Loucy (cell line): ENCODE results near the gene PARVA.

Experiments used
- H2AFZ ChIP-seq: fragments of 200-600 bp; sonication (generic); 2 replicates; pipeline ENCODE4 v1.6.0; 2016; ENCODE audit warnings: antibody characterized with exemption, mild to moderate bottlenecking, low read length, moderate library complexity
- H3F3A ChIP-seq: fragments of 200-600 bp; 2 replicates; pipeline ENCODE4 v1.6.0; 2016; ENCODE audit warnings: antibody characterized with exemption, low read depth, mild to moderate bottlenecking
- H3K27me3 ChIP-seq: fragments of 200-600 bp; sonication (generic); 2 replicates; pipeline ENCODE4 v1.6.1; 2014; ENCODE audit warnings: low read length, mild to moderate bottlenecking; ENCODE audit not compliant: insufficient read depth, poor library complexity, severe bottlenecking
- H3K36me3 ChIP-seq: fragments of 200-600 bp; sonication (generic); 2 replicates; pipeline ENCODE4 v1.6.1; 2016; ENCODE audit warnings: low read length; ENCODE audit not compliant: insufficient read depth
- H3K4me1 ChIP-seq: fragments of 200-600 bp; sonication (generic); 2 replicates; pipeline ENCODE4 v1.5.1; 2014; ENCODE audit warnings: low read length, mild to moderate bottlenecking; ENCODE audit not compliant: insufficient read depth, poor library complexity, severe bottlenecking
- H3K4me2 ChIP-seq: fragments of 200-600 bp; sonication (generic); 2 replicates; pipeline ENCODE4 v1.6.0; 2014; ENCODE audit warnings: antibody characterized with exemption, low read length, low read depth, mild to moderate bottlenecking; ENCODE audit not compliant: poor library complexity, severe bottlenecking
- H3K4me3 ChIP-seq: fragments of 200-600 bp; sonication (generic); 2 replicates; pipeline ENCODE4 v1.5.1; 2014; ENCODE audit warnings: low read length, mild to moderate bottlenecking, mixed read lengths; ENCODE audit not compliant: poor library complexity, severe bottlenecking
- H3K79me2 ChIP-seq: fragments of 200-600 bp; sonication (generic); 2 replicates; pipeline ENCODE4 v1.6.1; 2014; ENCODE audit warnings: low read length; ENCODE audit not compliant: insufficient read depth
- H3K9ac ChIP-seq: fragments of 200-600 bp; sonication (generic); 2 replicates; pipeline ENCODE4 v1.6.0; 2014; ENCODE audit warnings: mild to moderate bottlenecking, low read depth, low read length, moderate library complexity; ENCODE audit not compliant: poor library complexity, severe bottlenecking
- H3K9me2 ChIP-seq: fragments of 200-600 bp; sonication (generic); replicated peaks from 2 replicates; pipeline ENCODE4 v1.6.1; 2016; ENCODE audit warnings: low read depth, low read length, mixed read lengths
- H3K9me3 ChIP-seq: fragments of 200-600 bp; sonication (generic); 2 replicates; pipeline ENCODE4 v1.6.1; 2014; ENCODE audit warnings: mild to moderate bottlenecking, antibody characterized with exemption, low read length, low read depth; ENCODE audit not compliant: insufficient read depth
- H4K20me1 ChIP-seq: fragments of 200-600 bp; sonication (generic); 2 replicates; pipeline ENCODE4 v1.6.0; 2014; ENCODE audit warnings: antibody characterized with exemption, low read length, mild to moderate bottlenecking; ENCODE audit not compliant: insufficient read depth, poor library complexity, severe bottlenecking
- CTCF ChIP-seq: fragments of 200-600 bp; sonication (generic); conservative IDR thresholded peaks from 2 replicates; pipeline ENCODE4 v1.5.1; 2014; ENCODE audit warnings: mild to moderate bottlenecking, antibody characterized with exemption, low read length
- EZH2phosphoT487 ChIP-seq: fragments of 200-600 bp; IDR thresholded peaks from 2 replicates; pipeline ENCODE4 v1.6.1; 2018; ENCODE audit warnings: antibody characterized with exemption, mild to moderate bottlenecking, moderate library complexity, borderline replicate concordance

The PARVA gene

GRCh38 chr11:12430351-12430750 lies 53.0 kb downstream of the PARVA start:
- Histone ChIP-seq H3F3A (no peaks in the 10 kb centered on the region), H3K4me3 (no peak overlapping the region), H3K36me3 (no peaks in the 10 kb centered on the region), H3K9me3 (no peaks in the 10 kb centered on the region), H3K4me1 (no peaks in the 10 kb centered on the region), H3K9me2 (no peaks in the 10 kb centered on the region), H3K9ac (no peak overlapping the region), H4K20me1 (no peaks in the 10 kb centered on the region), H2AFZ (no peak overlapping the region), H3K79me2 (no peaks in the 10 kb centered on the region), H3K27me3 (no peaks in the 10 kb centered on the region), H3K4me2 (no peak overlapping the region)
- TF ChIP-seq EZH2phosphoT487 (no peak), CTCF (no peak)

DNA sequence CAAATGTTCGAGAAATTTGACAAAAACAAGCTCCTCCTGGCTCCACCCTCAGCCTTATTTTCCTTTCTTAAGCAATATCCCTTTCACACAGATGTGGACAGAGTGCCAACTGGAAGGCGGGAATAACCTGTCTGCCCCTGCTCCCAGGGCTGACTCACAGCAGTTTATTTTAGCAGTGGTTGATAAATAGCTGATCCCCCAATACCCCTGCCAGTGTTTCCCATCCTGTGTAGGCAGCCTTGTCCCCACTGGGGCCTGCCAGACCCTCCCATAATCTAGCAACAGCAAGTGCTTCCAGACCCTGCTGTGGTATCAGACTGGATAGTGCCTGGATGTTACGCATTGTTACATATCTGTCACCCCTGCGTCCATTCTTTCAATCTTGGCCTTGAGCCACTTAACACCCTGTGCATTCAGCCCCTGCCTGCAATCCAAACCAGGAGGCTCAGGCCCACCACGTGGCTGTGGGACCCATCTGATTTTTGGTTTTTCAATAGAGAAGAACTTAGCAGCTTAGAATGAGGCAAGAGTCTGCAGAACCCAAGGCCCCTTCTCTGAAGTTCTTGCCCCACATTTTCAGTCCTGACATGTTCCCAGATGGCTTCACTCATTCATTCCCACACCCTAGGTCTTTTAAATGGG lies 53.7 kb downstream of the PARVA start:
- no peaks in the 10 kb centered on the region for H4K20me1 ChIP-seq
- H3F3A ChIP-seq, result no peaks in the 10 kb centered on the region
- TF ChIP-seq EZH2phosphoT487 (no peak), CTCF (no peak)
- no peaks in the 10 kb centered on the region for H3K9me2 ChIP-seq
- H3K9ac ChIP-seq, result no peak overlapping the region
- no peaks in the 10 kb centered on the region for H3K36me3 ChIP-seq
- H2AFZ ChIP-seq, result no peak overlapping the region
- H3K4me1 ChIP-seq, result no peaks in the 10 kb centered on the region
- no peaks in the 10 kb centered on the region for H3K27me3 ChIP-seq
- no peaks in the 10 kb centered on the region for H3K79me2 ChIP-seq
- H3K4me2 ChIP-seq, result no peak overlapping the region
- no peak overlapping the region for H3K4me3 ChIP-seq
- no peaks in the 10 kb centered on the region for H3K9me3 ChIP-seq

- Histone ChIP-seq H3K27me3 (no peaks in the 10 kb centered on the region), H3K36me3 (no peaks in the 10 kb centered on the region), H3K9ac (no peak overlapping the region), H3K4me3 (no peak overlapping the region), H3K9me3 (no peaks in the 10 kb centered on the region), H3F3A (no peaks in the 10 kb centered on the region), H3K4me1 (no peaks in the 10 kb centered on the region), H3K9me2 (no peaks in the 10 kb centered on the region), H2AFZ (no peak overlapping the region), H3K79me2 (no peaks in the 10 kb centered on the region), H3K4me2 (no peak overlapping the region), H4K20me1 (no peaks in the 10 kb centered on the region)
- TF ChIP-seq CTCF, result no peak
- TF ChIP-seq EZH2phosphoT487, result no peak
Observed at GRCh38 chr11:12432507-12432906, 55.1 kb downstream of the PARVA start.
